A549 (cell line): ENCODE data around the gene OR2M2.

Experiments used
- CHD2 ChIP-seq: fragments of 150-350 bp; IDR thresholded peaks from 2 replicates; pipeline ENCODE4 v1.6.1; 2014; ENCODE audit warnings: low read length; ENCODE audit not compliant: partially characterized antibody
- GATA3 ChIP-seq: IDR thresholded peaks from 2 replicates; pipeline ENCODE4 v1.6.1; 2012; ENCODE audit warnings: borderline replicate concordance
- HDAC2 ChIP-seq: fragments of 200-600 bp; sonication (generic); IDR thresholded peaks from 2 replicates; pipeline ENCODE4 v1.6.1; 2016
- MAX ChIP-seq: IDR thresholded peaks from 2 replicates; pipeline ENCODE4 v1.6.1; 2012
- RCOR1 ChIP-seq: fragments of 150-350 bp; IDR thresholded peaks from 2 replicates; pipeline ENCODE4 v1.6.1; 2014; ENCODE audit warnings: antibody characterized with exemption, low read length, low read depth
- TF ChIP-seq, protein P1 (sequence below): fragments of >200 bp; sonication (Bioruptor Twin); formaldehyde crosslinking; IDR thresholded peaks from 3 replicates; pipeline ENCODE4 v1.5.1; 2016
- TF ChIP-seq, protein P2 (sequence below): fragments of >200 bp; sonication (Bioruptor Twin); formaldehyde crosslinking; IDR thresholded peaks from 2 replicates; pipeline ENCODE4 v1.6.1; 2016

GRCh38 chr1:248194117-248194516, 19.5 kb downstream of the OR2M2 start:
- TF ChIP-seq, protein P1, sequence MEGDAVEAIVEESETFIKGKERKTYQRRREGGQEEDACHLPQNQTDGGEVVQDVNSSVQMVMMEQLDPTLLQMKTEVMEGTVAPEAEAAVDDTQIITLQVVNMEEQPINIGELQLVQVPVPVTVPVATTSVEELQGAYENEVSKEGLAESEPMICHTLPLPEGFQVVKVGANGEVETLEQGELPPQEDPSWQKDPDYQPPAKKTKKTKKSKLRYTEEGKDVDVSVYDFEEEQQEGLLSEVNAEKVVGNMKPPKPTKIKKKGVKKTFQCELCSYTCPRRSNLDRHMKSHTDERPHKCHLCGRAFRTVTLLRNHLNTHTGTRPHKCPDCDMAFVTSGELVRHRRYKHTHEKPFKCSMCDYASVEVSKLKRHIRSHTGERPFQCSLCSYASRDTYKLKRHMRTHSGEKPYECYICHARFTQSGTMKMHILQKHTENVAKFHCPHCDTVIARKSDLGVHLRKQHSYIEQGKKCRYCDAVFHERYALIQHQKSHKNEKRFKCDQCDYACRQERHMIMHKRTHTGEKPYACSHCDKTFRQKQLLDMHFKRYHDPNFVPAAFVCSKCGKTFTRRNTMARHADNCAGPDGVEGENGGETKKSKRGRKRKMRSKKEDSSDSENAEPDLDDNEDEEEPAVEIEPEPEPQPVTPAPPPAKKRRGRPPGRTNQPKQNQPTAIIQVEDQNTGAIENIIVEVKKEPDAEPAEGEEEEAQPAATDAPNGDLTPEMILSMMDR, result no peak
- TF ChIP-seq HDAC2 (no peak), MAX (no peak), CHD2 (no peak), RCOR1 (no peak), GATA3 (no peak)
- TF ChIP-seq, protein P2, sequence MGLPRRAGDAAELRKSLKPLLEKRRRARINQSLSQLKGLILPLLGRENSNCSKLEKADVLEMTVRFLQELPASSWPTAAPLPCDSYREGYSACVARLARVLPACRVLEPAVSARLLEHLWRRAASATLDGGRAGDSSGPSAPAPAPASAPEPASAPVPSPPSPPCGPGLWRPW, result no peak
